ENCODE results near the gene PIM2. TPM values are rescaled to one million over a fixed set of nuclear protein-coding genes. Genes with fewer than 3 reads are reported as not detected.

The PIM2 gene
- total RNA-seq, 1 donor from 2014 or later, result 13.4 TPM

- Mint-ChIP-seq H3K9me3 (no peaks in the 10 kb centered on the region), H3K27ac (ENCODE audit: unreplicated experiment) (no peak overlapping the region)
Measured at GRCh38 chrX:48903290-48903689, 15.5 kb downstream of the PIM2 start.

GRCh38 chrX:48902776-48903175 is 16.0 kb downstream of the PIM2 start:
- peaks cover 7% of the 10 kb centered on the region for H3K4me1 Mint-ChIP-seq
- no peak for DNase-seq (ENCODE audit: low read depth, low spot score)
- H3K27me3 Mint-ChIP-seq (ENCODE audit: low read depth), result no peaks in the 10 kb centered on the region
- no peak overlapping the region for H3K27ac Mint-ChIP-seq (ENCODE audit: unreplicated experiment)
- no peaks in the 10 kb centered on the region for H3K9me3 Mint-ChIP-seq
- H3K36me3 Mint-ChIP-seq (ENCODE audit: low read depth), result peaks cover 16% of the 10 kb centered on the region
- no peak for TF ChIP-seq CTCF (conservative IDR thresholded peaks at IDR 0.05)
- H3K4me3 Mint-ChIP-seq, result no peak overlapping the region

More at GRCh38 chrX:48903290-48903689, 15.5 kb downstream of the PIM2 start:
- TF ChIP-seq CTCF (conservative IDR thresholded peaks at IDR 0.05), result no peak
- Mint-ChIP-seq H3K27me3 (ENCODE audit: low read depth) (no peaks in the 10 kb centered on the region), H3K4me3 (no peak overlapping the region), H3K36me3 (ENCODE audit: low read depth) (peaks cover 16% of the 10 kb centered on the region), H3K4me1 (peaks cover 3% of the 10 kb centered on the region)
- DNase-seq (ENCODE audit: low read depth, low spot score), result no peak

GRCh38 chrX:48902135-48902534 is 16.7 kb downstream of the PIM2 start:
- TF ChIP-seq CTCF (conservative IDR thresholded peaks at IDR 0.05), result no peak
- Mint-ChIP-seq H3K4me3 (no peak overlapping the region), H3K27ac (ENCODE audit: unreplicated experiment) (no peak overlapping the region), H3K27me3 (ENCODE audit: low read depth) (no peaks in the 10 kb centered on the region), H3K36me3 (ENCODE audit: low read depth) (peaks cover 16% of the 10 kb centered on the region), H3K4me1 (peaks cover 10% of the 10 kb centered on the region), H3K9me3 (no peaks in the 10 kb centered on the region)
- DNase-seq (ENCODE audit: low read depth, low spot score), result no peak

- TF ChIP-seq CTCF (conservative IDR thresholded peaks at IDR 0.05), result no peak
- Mint-ChIP-seq H3K4me1 (peaks cover 19% of the 10 kb centered on the region), H3K9me3 (no peaks in the 10 kb centered on the region), H3K27me3 (ENCODE audit: low read depth) (no peaks in the 10 kb centered on the region), H3K4me3 (no peak overlapping the region), H3K36me3 (ENCODE audit: low read depth) (peaks cover 16% of the 10 kb centered on the region), H3K27ac (ENCODE audit: unreplicated experiment) (no peak overlapping the region)
- no peak for DNase-seq (ENCODE audit: low read depth, low spot score)
Measured at GRCh38 chrX:48901069-48901468, 17.8 kb downstream of the PIM2 start.

GRCh38 chrX:48899078-48899410 is 19.8 kb downstream of the PIM2 start:
- Mint-ChIP-seq H3K4me3 (no peak overlapping the region), H3K27ac (ENCODE audit: unreplicated experiment) (no peak overlapping the region), H3K9me3 (no peaks in the 10 kb centered on the region), H3K36me3 (ENCODE audit: low read depth) (peaks cover 17% of the 10 kb centered on the region), H3K4me1 (peaks cover 24% of the 10 kb centered on the region), H3K27me3 (ENCODE audit: low read depth) (no peaks in the 10 kb centered on the region)
- DNase-seq (ENCODE audit: low read depth, low spot score), result no peak
- no peak for TF ChIP-seq CTCF (conservative IDR thresholded peaks at IDR 0.05)

Data from neural crest cell (in vitro differentiated cells).